ENCODE results near the gene BLOC1S5. TPM values are rescaled to one million over a fixed set of nuclear protein-coding genes. Genes with fewer than 3 reads are reported as not detected.

The BLOC1S5 gene
- total RNA-seq, 1 donor from 2014 or later = 10.7 TPM

- DNase-seq (no peak), ATAC-seq (no peak)
- Histone ChIP-seq H3K27ac (no peak overlapping the region), H3K4me1 (no peaks in the 10 kb centered on the region), H3K9me3 (no peaks in the 10 kb centered on the region), H3K4me3 (no peak overlapping the region), H3K27me3 (no peaks in the 10 kb centered on the region), H3K36me3 (no peaks in the 10 kb centered on the region)
- intact Hi-C loops (cut with DNase I) = no loop called here
- TF ChIP-seq, protein P1, sequence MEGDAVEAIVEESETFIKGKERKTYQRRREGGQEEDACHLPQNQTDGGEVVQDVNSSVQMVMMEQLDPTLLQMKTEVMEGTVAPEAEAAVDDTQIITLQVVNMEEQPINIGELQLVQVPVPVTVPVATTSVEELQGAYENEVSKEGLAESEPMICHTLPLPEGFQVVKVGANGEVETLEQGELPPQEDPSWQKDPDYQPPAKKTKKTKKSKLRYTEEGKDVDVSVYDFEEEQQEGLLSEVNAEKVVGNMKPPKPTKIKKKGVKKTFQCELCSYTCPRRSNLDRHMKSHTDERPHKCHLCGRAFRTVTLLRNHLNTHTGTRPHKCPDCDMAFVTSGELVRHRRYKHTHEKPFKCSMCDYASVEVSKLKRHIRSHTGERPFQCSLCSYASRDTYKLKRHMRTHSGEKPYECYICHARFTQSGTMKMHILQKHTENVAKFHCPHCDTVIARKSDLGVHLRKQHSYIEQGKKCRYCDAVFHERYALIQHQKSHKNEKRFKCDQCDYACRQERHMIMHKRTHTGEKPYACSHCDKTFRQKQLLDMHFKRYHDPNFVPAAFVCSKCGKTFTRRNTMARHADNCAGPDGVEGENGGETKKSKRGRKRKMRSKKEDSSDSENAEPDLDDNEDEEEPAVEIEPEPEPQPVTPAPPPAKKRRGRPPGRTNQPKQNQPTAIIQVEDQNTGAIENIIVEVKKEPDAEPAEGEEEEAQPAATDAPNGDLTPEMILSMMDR (IDR thresholded peaks at IDR 0.05) = no peak
Measured at GRCh38 chr6:8069631-8070284, 5.6 kb upstream of the BLOC1S5 start.

GRCh38 chr6:8069151-8069550 lies 5.0 kb upstream of the BLOC1S5 start:
- no peaks in the 10 kb centered on the region for H3K4me1 ChIP-seq
- H3K9me3 ChIP-seq = no peaks in the 10 kb centered on the region
- no peaks in the 10 kb centered on the region for H3K36me3 ChIP-seq
- no peak overlapping the region for H3K4me3 ChIP-seq
- no peak for DNase-seq
- intact Hi-C loops (cut with DNase I) = no loop called here
- no peak for ATAC-seq
- TF ChIP-seq, protein P1 (IDR thresholded peaks at IDR 0.05) = no peak
- H3K27ac ChIP-seq = no peak overlapping the region
- H3K27me3 ChIP-seq = no peaks in the 10 kb centered on the region

- ATAC-seq = no peak
- no peak overlapping the region for H3K27ac ChIP-seq
- H3K4me3 ChIP-seq = no peak overlapping the region
- DNase-seq = no peak
- no peaks in the 10 kb centered on the region for H3K27me3 ChIP-seq
- H3K9me3 ChIP-seq = no peaks in the 10 kb centered on the region
- intact Hi-C loops (cut with DNase I) = no loop called here
- TF ChIP-seq, protein P1 (IDR thresholded peaks at IDR 0.05) = no peak
- H3K36me3 ChIP-seq = peaks cover 8% of the 10 kb centered on the region
- H3K4me1 ChIP-seq = peaks cover 4% of the 10 kb centered on the region
Measured at GRCh38 chr6:8066108-8066507, 1.9 kb upstream of the BLOC1S5 start.

- DNase-seq (no peak), ATAC-seq (no peak)
- no peaks in the 10 kb centered on the region for H3K27me3 ChIP-seq
- no peaks in the 10 kb centered on the region for H3K9me3 ChIP-seq
- peaks cover 14% of the 10 kb centered on the region for H3K36me3 ChIP-seq
- no peak overlapping the region for H3K27ac ChIP-seq
- intact Hi-C loops (cut with DNase I) = no loop called here
- TF ChIP-seq, protein P1 (IDR thresholded peaks at IDR 0.05) = no peak
- peaks cover 4% of the 10 kb centered on the region for H3K4me1 ChIP-seq
- H3K4me3 ChIP-seq = no peak overlapping the region
Measured at GRCh38 chr6:8065519-8065911, 1.3 kb upstream of the BLOC1S5 start.

- peak overlapping the region; percentile 82 for H3K27ac ChIP-seq
- DNase-seq = no peak
- TF ChIP-seq, protein P1 (IDR thresholded peaks at IDR 0.05) = no peak
- no peaks in the 10 kb centered on the region for H3K27me3 ChIP-seq
- no peaks in the 10 kb centered on the region for H3K9me3 ChIP-seq
- no peak for ATAC-seq
- H3K4me3 ChIP-seq = peak overlapping the region; percentile 89
- H3K36me3 ChIP-seq = peaks cover 19% of the 10 kb centered on the region
- peaks cover 4% of the 10 kb centered on the region for H3K4me1 ChIP-seq
- intact Hi-C loops (cut with DNase I) = no loop called here
Measured at GRCh38 chr6:8064638-8065518, 689 bp upstream of the BLOC1S5 start.

Data from upper lobe of right lung (tissue), 1 donor.